ENCODE data around the gene XRCC1.

GRCh38 chr19:43562698-43563241 is 12.6 kb downstream of the XRCC1 start:
- TF ChIP-seq EZH2phosphoT487 (IDR thresholded peaks at IDR 0.05; ENCODE audit: insufficient read depth, low read depth) (no peak), EZH2 (IDR thresholded peaks at IDR 0.05; ENCODE audit: insufficient read depth, poor library complexity, severe bottlenecking) (no peak)
